ENCODE data around the gene TPM1.

DNA sequence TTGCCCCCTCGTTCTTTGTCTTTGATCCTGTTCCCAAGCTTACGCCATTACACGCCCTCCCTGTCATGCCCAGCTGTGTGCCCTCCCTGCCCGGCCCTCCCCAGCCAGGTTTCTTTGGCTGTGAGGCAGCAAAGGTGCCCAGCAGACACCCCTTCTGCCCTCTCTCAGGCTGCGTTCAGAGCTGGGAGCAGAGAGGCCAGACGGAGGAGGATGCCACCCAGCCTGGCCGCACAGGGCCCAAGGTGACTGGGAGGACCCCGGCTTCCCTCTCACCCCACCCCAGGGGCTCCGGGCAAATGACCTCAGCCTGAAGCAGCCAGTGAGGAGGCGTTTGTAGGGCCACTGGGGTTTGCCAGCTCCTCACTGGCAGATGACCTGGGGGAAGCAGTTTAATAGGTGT is 48.3 kb downstream of the TPM1 start:
- TF ChIP-seq CTCF (IDR thresholded peaks at IDR 0.05) (no peak), POLR2A (IDR thresholded peaks at IDR 0.05) (no peak)
